Measurements from ENCODE around the gene MAST2. TPM values are rescaled to one million over a fixed set of nuclear protein-coding genes. Genes with fewer than 3 reads are reported as not detected.
A peak's percentile ranks its signal among the peaks of the same experiment; 100 is the strongest.

Gene MAST2
- total and polyA plus RNA-seq, 9 of the 15 experiments (the other 6 are each of a cell fraction or from before 2014, with no cell fraction given) = 0.73 to 32.0 (median 17.8) TPM

- TF ChIP-seq BMI1 (IDR thresholded peaks at IDR 0.05; ENCODE audit: low read length) (no peak), ZNF511 (CRISPR knock-in tag; IDR thresholded peaks at IDR 0.05) (peak; percentile 78; the same call in 1 of the 2 replicates), CHAMP1 (IDR thresholded peaks at IDR 0.05) (no peak), ZNF778 (CRISPR knock-in tag; IDR thresholded peaks at IDR 0.05) (no peak), ZNF140 (CRISPR knock-in tag; IDR thresholded peaks at IDR 0.05) (no peak), ZNF217 (CRISPR knock-in tag; IDR thresholded peaks at IDR 0.05) (no peak), ZNF445 (CRISPR knock-in tag; IDR thresholded peaks at IDR 0.05; ENCODE audit: low read depth) (0 out of 2 replicates have a peak, but pooled peaks have one; percentile 23), EP300 (IDR thresholded peaks at IDR 0.05; ENCODE audit: low read length) (no peak), CXXC5 (CRISPR knock-in tag; IDR thresholded peaks at IDR 0.05) (peak; percentile 40), POLR2B (IDR thresholded peaks at IDR 0.05; ENCODE audit: low read depth, partially characterized antibody) (no peak), ZFP1 (CRISPR knock-in tag; IDR thresholded peaks at IDR 0.05) (no peak), RBM25 (IDR thresholded peaks at IDR 0.05; ENCODE audit: low read depth, low read length, severe bottlenecking) (no peak)
- TF ChIP-seq, protein P1, sequence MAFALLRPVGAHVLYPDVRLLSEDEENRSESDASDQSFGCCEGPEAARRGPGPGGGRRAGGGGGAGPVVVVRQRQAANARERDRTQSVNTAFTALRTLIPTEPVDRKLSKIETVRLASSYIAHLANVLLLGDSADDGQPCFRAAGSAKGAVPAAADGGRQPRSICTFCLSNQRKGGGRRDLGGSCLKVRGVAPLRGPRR (CRISPR knock-in tag; IDR thresholded peaks at IDR 0.05) = no peak
- TF ChIP-seq, protein P2, sequence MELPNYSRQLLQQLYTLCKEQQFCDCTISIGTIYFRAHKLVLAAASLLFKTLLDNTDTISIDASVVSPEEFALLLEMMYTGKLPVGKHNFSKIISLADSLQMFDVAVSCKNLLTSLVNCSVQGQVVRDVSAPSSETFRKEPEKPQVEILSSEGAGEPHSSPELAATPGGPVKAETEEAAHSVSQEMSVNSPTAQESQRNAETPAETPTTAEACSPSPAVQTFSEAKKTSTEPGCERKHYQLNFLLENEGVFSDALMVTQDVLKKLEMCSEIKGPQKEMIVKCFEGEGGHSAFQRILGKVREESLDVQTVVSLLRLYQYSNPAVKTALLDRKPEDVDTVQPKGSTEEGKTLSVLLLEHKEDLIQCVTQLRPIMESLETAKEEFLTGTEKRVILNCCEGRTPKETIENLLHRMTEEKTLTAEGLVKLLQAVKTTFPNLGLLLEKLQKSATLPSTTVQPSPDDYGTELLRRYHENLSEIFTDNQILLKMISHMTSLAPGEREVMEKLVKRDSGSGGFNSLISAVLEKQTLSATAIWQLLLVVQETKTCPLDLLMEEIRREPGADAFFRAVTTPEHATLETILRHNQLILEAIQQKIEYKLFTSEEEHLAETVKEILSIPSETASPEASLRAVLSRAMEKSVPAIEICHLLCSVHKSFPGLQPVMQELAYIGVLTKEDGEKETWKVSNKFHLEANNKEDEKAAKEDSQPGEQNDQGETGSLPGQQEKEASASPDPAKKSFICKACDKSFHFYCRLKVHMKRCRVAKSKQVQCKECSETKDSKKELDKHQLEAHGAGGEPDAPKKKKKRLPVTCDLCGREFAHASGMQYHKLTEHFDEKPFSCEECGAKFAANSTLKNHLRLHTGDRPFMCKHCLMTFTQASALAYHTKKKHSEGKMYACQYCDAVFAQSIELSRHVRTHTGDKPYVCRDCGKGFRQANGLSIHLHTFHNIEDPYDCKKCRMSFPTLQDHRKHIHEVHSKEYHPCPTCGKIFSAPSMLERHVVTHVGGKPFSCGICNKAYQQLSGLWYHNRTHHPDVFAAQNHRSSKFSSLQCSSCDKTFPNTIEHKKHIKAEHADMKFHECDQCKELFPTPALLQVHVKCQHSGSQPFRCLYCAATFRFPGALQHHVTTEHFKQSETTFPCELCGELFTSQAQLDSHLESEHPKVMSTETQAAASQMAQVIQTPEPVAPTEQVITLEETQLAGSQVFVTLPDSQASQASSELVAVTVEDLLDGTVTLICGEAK (IDR thresholded peaks at IDR 0.05) = no peak
- TF ChIP-seq, protein P2 (CRISPR knock-in tag; IDR thresholded peaks at IDR 0.05) = no peak
These were observed 233.8 kb downstream of the MAST2 start (continued) for GRCh38 chr1:46036894-46037839.
